Gastrocnemius medialis (tissue), 4 donors: ENCODE measurements around the gene ACTA2.

Experiments used
- CTCF ChIP-seq, 5 experiments: fragments of 450-650 bp in 3 of 5; fragments of 200-600 bp in 2 of 5; sonication (generic) in 2 of 5; IDR thresholded peaks in 4 of 5; conservative IDR thresholded peaks in 1 of 5; 1 replicate in 4 of 5; 2 replicates in 1 of 5; pipeline ENCODE4 v1.5.1; 2016 to 2019; ENCODE audit warnings: antibody characterized with exemption in 5 of 5, mild to moderate bottlenecking in 3 of 5, moderate library complexity in 3 of 5
- POLR2A ChIP-seq, 2 donors: fragments of 450-650 bp; IDR thresholded peaks; one replicate each; pipeline ENCODE4 v1.6.1; 2017; ENCODE audit warnings: antibody characterized with exemption in 2 of 2, mild to moderate bottlenecking in 2 of 2, moderate library complexity in 2 of 2

GRCh38 chr10:88888810-88889445 is 63.6 kb downstream of the ACTA2 start:
- TF ChIP-seq CTCF (IDR thresholded peaks at IDR 0.05 in 4 of 5, conservative IDR thresholded peaks at IDR 0.05 in 1 of 5) (no peak), POLR2A (IDR thresholded peaks at IDR 0.05) (no peak)
